NCI-H446 treated with DMSO at 0.1 percent for 48 hours (cell line): ENCODE measurements around the gene IQGAP2.
"Not testable (repeated sequence)": the region's sequence is repeated elsewhere in the genome, so short reads cannot be mapped to it uniquely, and the experiment has no call there.

Source experiments
- DNase-seq: peaks from one replicate; lab custom pipeline; 2025; lab: John Stamatoyannopoulos, UW

Gene IQGAP2

GRCh38 chr5:76715736-76716455 is 312.8 kb downstream of the IQGAP2 start, which contains the start of gene F2R:
Gene F2R (plus strand): TSS chr5:76716126. CDS start chr5:76716308, 182 bp downstream.
- no peak for DNase-seq

DNA sequence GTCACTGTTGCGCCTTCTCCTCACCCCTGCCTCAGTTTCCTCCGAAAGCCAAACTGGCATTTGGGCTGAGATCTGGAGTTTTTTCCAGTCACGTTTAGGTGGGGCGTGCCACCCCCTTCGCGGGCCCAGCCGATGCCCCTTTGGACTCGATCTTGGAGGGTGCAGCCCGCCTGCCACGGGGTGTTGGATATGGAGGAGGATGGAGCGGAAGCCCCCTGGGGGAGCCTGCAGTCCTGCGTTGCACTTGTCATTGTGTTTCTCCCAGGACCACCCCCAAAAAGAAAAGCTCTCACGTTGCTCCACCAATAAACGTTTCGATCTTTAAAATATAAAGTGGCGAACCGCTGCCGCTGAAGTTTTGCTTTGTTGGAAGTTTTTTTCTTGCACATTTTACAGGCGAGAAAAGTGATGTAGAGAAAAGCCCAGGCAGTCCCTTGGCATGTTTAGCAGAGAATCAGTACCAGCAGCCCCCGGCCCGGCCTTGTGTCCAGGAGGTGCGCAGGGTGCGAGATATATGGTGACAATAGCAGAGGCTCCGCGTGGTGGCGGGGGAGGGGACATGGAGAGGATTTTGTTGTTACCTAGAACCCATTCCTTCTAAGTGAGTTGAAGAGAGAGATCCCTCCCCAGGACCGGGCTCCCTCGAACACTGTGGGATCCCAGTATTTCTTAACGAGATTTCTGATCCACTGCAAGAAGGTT is 313.5 kb downstream of the IQGAP2 start:
- DNase-seq, result no peak

GRCh38 chr5:76717222-76718083 is 314.4 kb downstream of the IQGAP2 start:
- no peak for DNase-seq

DNA sequence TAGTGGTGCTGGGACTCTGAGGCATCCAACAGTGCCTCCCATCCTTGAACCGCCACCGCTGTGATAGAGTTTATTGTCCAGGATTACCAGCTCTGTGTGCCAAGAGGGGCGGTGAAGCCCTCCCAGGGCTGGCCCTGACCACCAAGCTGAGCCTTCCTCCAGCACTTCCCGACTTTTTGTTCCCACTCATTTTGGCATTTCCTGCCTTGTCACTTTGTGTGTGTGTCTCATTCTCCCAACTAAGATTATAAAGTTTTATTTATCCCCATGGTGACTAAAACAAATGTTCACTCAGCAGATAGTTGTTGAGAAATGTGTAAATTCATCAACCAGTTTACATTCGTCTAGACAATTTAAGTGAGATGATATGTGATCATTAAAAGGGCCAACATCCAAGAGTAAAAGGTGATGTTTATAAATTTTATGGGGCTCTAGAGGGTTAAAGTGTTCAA is 315.3 kb downstream of the IQGAP2 start:
- no peak for DNase-seq

- DNase-seq, result no peak
Measured at GRCh38 chr5:76718880-76719279, 315.8 kb downstream of the IQGAP2 start.

DNA sequence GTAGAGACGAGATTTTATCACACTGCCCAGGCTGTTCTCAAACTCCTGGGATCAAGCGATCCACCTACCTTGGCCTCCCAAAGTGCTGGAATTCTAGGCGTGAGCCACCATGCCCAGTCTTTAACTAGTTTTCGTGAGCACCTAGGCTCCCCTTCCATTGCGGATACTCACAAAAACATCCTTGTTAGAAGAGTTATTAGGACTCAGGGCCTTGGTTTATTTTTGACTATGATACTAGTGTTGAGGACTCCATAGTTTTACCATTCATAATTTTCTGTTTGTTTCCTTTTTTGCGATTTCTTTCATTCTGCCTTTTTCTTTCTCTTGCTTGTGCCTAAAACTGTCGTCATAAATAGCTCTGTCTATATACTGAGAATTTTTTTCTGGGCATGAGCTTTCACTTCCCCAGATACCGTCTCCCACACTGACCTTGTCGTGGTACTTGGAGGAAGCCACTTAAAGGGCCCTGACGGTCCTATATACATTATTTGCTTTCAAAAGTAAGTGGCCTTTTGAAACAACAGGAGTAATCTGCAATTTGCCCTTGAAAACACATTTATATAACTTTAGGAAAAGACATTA is 318.0 kb downstream of the IQGAP2 start:
- no peak for DNase-seq

DNA sequence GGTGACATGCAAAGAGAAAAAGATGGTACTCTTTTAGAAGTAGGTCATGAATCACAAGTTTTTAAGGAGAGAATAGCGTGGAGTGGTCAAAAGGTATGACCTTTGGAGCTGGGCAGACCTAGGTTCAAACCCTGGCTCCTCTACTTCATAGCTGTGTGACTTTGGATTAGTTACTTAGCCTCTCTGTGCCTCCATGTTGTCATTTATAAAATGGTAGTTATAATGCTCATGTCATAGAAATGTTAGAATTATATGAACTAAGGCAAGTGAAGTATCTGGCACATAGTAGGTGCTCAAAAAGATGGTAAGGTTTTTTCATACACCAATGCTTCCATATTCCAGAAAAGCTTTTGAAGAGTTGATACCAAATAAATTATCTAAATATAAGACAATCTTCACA is 320.2 kb downstream of the IQGAP2 start:
- no peak for DNase-seq

GRCh38 chr5:76723906-76724305 is 320.8 kb downstream of the IQGAP2 start:
- no peak for DNase-seq

DNA sequence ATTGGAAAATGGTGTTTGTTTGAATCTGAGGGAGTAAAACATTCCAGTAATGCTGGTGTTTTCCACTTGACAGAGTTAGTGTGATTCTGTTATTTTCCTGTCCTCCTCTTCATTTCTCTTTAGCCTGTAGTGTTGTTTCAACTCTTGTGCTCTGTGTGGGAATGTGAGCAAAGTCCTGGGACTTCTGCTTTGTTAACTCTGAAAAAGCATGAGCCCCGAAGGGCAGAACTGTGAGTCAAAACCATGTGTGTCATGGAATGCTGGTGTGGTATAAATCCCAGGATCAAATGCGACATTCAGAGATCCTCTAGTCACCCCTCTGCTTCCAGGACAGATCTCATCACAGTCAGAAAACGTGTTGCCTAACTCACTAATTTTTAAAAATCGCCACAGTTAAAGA is 321.8 kb downstream of the IQGAP2 start:
- no peak for DNase-seq

DNA sequence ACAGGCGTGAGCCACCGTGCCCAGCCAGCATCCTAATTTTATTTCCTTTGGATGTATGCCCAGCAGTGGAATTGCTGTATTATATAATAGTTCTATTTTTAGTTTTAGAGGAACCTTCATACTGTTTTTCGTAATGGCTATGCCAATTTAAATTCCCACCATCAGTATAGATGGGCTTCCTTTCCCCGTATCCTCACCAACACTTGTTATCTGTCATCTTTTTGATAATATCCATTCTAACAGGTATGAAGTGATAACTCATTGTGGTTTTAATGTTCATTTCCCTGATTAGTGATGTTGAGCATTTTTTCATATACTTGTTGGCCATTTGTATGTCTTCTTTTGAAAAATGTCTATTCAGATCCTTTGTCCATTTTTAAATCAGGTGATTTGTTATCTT is 325.9 kb downstream of the IQGAP2 start:
- DNase-seq, result no peak

DNA sequence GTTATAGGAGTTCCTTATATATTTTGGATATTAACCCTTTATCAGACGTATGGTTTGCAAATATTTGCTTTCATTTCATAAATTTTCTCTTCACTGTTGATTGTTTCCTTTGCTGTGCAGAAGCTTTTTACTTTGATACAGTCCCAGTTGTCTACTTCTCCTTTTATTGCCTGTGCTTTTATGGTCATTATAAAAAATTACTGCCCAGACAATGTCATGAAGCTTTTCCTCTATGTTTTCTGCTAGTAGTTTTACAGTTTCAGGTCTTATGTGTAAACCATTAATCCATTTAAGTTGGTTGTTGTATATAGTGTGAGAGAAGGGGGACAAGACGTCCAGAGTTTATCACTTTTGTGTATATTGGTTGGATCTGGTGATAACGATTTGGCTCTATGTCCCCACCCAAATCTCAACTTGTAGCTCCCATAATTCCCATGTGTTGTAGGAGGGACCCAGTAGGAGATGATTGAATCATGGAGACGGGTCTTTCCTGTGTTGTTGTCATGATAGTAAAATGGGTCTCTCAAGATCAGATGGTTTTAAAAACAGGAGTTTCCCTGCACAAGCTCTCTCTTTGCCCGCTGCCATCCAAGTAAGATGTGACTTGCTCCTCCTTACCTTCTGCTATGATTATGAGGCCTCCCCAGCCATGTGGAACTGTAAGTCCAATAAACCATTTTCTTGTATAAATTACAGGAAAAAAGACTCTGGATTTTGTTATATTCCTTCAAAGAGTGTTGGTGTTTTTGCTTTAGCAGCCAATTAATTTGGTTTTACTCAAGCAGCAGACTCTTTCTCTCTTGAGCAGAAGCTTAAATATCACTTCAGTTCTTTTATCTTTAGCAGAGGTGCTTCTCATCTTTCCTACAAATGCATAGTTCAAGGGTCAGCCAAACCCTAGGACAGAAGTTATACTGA is 326.5 kb downstream of the IQGAP2 start:
- DNase-seq, result no peak

- no peak for DNase-seq
Measured at GRCh38 chr5:76732405-76733048, 329.4 kb downstream of the IQGAP2 start.

DNA sequence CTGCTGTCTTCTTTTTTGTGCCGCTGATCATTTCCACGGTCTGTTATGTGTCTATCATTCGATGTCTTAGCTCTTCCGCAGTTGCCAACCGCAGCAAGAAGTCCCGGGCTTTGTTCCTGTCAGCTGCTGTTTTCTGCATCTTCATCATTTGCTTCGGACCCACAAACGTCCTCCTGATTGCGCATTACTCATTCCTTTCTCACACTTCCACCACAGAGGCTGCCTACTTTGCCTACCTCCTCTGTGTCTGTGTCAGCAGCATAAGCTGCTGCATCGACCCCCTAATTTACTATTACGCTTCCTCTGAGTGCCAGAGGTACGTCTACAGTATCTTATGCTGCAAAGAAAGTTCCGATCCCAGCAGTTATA is 329.9 kb downstream of the IQGAP2 start:
- DNase-seq, result no peak

GRCh38 chr5:76735762-76736545 is 332.9 kb downstream of the IQGAP2 start:
- DNase-seq, result no peak

DNA sequence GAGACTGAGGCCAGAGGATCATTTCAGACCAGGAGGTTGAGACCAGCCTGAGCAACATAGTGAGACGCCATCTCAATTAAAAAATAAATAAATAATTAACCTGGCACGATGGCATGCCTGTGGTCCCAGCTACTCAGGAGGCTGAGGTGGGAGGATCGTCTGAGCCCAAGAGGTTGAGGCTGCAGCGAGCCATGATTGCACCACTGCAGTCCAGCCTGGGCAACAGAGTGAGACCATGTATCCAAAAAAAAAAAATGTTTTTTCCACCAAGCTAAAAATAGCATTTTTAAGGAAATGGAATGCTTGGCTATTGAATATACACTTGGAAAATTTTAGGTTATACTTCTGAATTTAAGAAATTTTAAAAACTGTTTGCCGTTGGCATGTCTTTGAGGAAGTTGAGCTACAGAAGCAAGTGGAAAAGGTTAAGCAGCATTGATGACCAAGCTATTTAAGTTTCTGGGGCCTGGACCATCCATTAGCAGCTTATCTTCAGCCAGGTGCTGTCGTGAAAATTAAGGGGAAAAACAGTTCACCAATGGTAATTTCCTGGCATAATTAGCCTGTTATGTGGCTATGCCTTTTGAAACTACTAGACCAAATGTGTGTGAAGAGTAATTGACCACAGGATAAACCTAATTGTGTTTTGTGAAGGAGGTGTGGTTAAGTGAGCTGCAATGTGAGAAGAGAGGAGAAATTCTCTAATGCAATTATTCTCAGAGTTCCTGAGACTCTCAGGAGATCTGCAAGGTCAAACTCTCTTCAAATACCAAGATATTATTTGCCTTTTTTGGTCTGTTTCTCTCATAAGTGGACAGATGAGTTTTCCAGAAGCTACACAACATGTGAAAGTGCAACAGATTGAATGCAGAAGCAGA is 333.8 kb downstream of the IQGAP2 start:
- no peak for DNase-seq

- DNase-seq, result no peak
Measured at GRCh38 chr5:76737846-76738245, 334.8 kb downstream of the IQGAP2 start.

- not testable (repeated sequence) for DNase-seq
Measured at GRCh38 chr5:76741506-76741905, 338.4 kb downstream of the IQGAP2 start.

DNA sequence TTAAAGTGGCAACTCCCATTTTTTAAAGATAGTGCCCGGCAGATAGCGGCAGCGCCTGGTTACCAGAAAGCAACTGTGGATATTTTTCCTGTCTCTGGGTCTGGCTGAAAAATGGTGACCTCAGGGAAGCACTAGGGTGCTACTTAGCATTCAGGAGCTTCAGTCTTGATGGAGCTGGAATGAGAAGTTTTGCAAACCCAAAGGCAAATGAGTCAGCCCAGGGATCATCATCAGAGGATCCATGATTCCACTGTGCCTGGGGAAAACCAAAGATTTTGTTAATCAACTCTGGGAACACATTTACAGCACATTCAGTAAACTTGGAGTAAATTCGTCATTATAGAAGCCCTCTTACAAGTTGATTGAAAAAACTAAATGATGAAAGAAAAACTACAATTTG is 339.5 kb downstream of the IQGAP2 start:
- no peak for DNase-seq

- no peak for DNase-seq
Measured at GRCh38 chr5:76744632-76745031, 341.5 kb downstream of the IQGAP2 start.
